PFSK-1 (cell line): Measurements from ENCODE around the gene ARRDC2.

ENCODE experiments used
- FOXP2 ChIP-seq: optimal IDR thresholded peaks from 2 replicates; pipeline ENCODE3; 2011; ENCODE audit warnings: borderline replicate concordance, control low read depth, inconsistent platforms; ENCODE audit not compliant: insufficient read depth; ENCODE audit errors: extremely low read length, extremely low read depth
- POLR2AphosphoS5 ChIP-seq: IDR thresholded peaks from 2 replicates; pipeline ENCODE4 v1.6.1; 2012; ENCODE audit warnings: low read depth, mild to moderate bottlenecking, control low read depth, low read length, moderate library complexity
- REST ChIP-seq, 2 experiments: IDR thresholded peaks; 2 replicates each; pipeline versions ENCODE4 v1.6.1 to v1.8.0; 2011 to 2012; ENCODE audit warnings: low read depth in 2 of 2, low read length in 2 of 2, control low read depth in 1 of 2, inconsistent platforms in 1 of 2, mild to moderate bottlenecking in 1 of 2, moderate library complexity in 1 of 2; ENCODE audit not compliant: insufficient read depth in 1 of 2
- SIN3A ChIP-seq: IDR thresholded peaks from 2 replicates; pipeline ENCODE4 v1.6.1; 2012; ENCODE audit warnings: mild to moderate bottlenecking, low read length, moderate library complexity, borderline replicate concordance; ENCODE audit not compliant: insufficient read depth
- TAF1 ChIP-seq: IDR thresholded peaks from 2 replicates; pipeline ENCODE4 v1.6.1; 2012; ENCODE audit warnings: low read length, control low read depth, borderline replicate concordance; ENCODE audit not compliant: insufficient read depth

Gene ARRDC2

DNA sequence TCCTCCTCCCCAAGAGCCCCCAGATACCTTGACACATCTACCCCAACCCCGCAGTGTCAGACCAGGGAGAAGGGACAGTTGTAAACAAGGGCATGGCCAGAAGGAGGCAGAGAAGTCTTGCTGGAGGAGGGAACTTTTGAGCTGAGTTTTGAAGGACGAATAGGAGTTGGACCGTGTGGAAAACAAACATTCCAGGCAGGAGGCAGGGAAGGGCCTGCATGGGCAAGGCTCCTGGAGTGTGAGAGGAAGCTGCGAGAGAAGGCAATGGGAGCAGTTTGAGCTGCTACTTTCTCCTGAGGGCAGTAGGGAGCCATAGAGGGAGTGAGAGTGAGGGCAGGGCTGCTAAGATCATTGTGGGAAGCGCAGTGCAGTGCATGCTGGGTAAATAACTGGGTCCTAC is 55.5 kb downstream of the ARRDC2 start:
- TF ChIP-seq REST (IDR thresholded peaks at IDR 0.05; ENCODE audit: insufficient read depth in 1 of 2, low read depth in 2 of 2, low read length in 2 of 2) (no peak), POLR2AphosphoS5 (no peak), TAF1 (no peak), SIN3A (no peak), FOXP2 (no peak)
